ENCODE results near the gene VWF.
"Not testable (repeated sequence)": the region's sequence is repeated elsewhere in the genome, so short reads cannot be mapped to it uniquely, and the experiment has no call there.

- TF ChIP-seq CTCF (IDR thresholded peaks at IDR 0.05; ENCODE audit: low read depth, low read length); EZH2phosphoT487 (IDR thresholded peaks at IDR 0.05; ENCODE audit: low read depth): not testable (repeated sequence)
Measured at GRCh38 chr12:6148722-6149121, 24.3 kb upstream of the VWF start.
